HG02840 (cell line): ENCODE results near the gene GLMP.

Experiments used
- ATAC-seq: cut with Tn5 transposase; IDR thresholded peaks from one replicate; pipeline ENCODE4 v1.9.1; 2021; ENCODE audit warnings: mild to moderate bottlenecking, moderate library complexity, moderate number of reproducible peaks; ENCODE audit not compliant: unreplicated experiment, low FRiP score

GLMP gene

GRCh38 chr1:156253634-156254033 is 41.8 kb downstream of the GLMP start:
- no peak for ATAC-seq

- no peak for ATAC-seq
These were observed 44.0 kb downstream of the GLMP start for GRCh38 chr1:156251527-156251926.

- no peak for ATAC-seq
These were observed 45.9 kb downstream of the GLMP start for GRCh38 chr1:156249593-156249992.

GRCh38 chr1:156248323-156248683 is 47.2 kb downstream of the GLMP start:
- no peak for ATAC-seq

- no peak for ATAC-seq
These were observed 47.8 kb downstream of the GLMP start, which contains the start of gene PAQR6 for GRCh38 chr1:156247460-156248322. Gene PAQR6 (minus strand): TSS chr1:156248056. CDS start chr1:156246731, 1,325 bp downstream.

- no peak for ATAC-seq
These were observed 48.6 kb downstream of the GLMP start for GRCh38 chr1:156246781-156247459.

GRCh38 chr1:156246241-156246780 is 49.2 kb downstream of the GLMP start:
- ATAC-seq = no peak

GRCh38 chr1:156245451-156246232 is 49.8 kb downstream of the GLMP start:
- no peak for ATAC-seq

- no peak for ATAC-seq
These were observed 50.8 kb downstream of the GLMP start for GRCh38 chr1:156244712-156245111.

GRCh38 chr1:156244126-156244525 is 51.4 kb downstream of the GLMP start:
- no peak for ATAC-seq

GRCh38 chr1:156242738-156243137 is 52.7 kb downstream of the GLMP start:
- ATAC-seq = no peak
